Renal cortical epithelial cell (primary cell): ENCODE measurements around the gene NETO2. TPM values are rescaled to one million over a fixed set of nuclear protein-coding genes. Genes with fewer than 3 reads are reported as not detected.
A peak's percentile ranks its signal among the peaks of the same experiment; 100 is the strongest.
"Not testable (repeated sequence)": the region's sequence is repeated elsewhere in the genome, so short reads cannot be mapped to it uniquely, and the experiment has no call there.

ENCODE experiments used
- DNase-seq: peaks from one replicate; pipeline ENCODE4 v3.0.0-alpha.2; 2011; ENCODE audit warnings: low read depth
- total RNA-seq: library from RNA; depleted of rRNA; stranded (reverse); fragments of >200 nt; gene quantifications from 2 replicates; pipeline ENCODE4 v1.2.3, GENCODE V29; 2014

NETO2 gene
- total RNA-seq, 1 donor from 2014 or later, result 31.6 TPM

DNA sequence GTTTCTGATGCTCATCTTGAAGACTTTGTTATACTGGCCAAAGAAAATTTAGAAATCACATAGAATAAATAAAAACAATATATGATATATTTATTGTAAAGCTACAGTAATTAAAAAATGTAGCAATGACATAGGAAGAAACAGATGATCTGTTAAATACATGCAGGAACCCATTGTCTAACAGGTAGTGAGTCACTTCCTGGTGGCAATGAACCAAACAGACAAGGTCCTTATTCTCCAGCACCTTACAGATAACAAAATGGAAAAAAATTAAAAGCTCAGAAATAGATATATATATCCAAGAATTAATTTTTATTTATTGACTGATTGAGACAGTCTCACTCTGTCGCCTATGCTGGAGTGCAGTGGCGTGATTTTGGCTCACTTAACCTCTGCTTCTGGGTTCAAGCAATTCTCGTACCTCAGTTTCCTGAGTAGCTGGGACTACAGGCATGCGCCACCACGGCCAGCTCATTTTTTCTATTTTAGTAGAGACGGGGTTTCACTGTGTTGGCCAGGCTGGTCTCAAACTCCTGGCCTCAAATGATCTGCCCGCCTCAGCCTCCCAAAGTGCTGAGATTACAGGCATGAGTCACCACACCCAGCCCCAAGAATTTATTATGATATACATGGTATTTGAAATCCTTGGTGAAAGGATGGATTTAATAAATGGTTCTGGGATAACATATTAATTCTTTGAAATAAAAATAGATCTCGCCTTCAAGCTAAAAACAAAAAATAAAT lies 7.5 kb downstream of the NETO2 start:
- peak; percentile 65 for DNase-seq

DNA sequence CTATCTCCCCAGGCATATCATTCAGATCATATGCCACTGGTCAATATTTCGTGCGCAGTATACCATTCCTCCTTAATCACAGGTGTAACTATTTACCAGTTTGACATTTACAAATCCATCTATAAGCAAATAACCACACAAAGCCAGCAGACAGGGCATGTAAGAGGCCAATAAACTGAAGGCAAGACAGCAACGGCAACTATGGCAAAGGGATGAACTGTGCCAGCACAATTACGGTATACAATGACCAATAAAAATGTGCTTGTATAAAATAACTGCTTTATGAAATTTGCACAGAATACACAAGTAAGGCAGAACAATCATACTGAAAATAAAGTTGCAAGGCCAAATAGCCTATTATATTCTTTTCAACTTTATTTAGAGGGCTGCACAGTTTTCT lies 9.2 kb downstream of the NETO2 start:
- no peak for DNase-seq

DNA sequence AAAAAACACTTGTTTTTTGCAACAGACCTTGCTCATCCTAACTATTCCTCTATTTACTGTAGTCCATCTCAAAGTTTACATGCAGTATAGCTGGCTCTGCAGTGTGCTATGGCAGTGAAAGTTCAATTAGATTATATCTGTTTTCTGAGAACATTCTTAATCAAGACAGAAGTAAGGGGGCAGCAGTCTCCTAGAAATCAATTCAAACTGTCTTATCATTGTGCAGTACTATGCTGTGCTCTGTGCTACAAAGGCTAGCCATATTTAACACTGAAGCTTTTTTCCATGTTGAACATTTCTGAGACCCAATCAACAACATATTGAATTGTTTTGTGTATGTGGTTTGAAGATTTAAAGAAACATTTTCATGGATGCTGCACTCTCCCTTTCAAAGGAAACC lies 11.4 kb downstream of the NETO2 start:
- no peak for DNase-seq

DNA sequence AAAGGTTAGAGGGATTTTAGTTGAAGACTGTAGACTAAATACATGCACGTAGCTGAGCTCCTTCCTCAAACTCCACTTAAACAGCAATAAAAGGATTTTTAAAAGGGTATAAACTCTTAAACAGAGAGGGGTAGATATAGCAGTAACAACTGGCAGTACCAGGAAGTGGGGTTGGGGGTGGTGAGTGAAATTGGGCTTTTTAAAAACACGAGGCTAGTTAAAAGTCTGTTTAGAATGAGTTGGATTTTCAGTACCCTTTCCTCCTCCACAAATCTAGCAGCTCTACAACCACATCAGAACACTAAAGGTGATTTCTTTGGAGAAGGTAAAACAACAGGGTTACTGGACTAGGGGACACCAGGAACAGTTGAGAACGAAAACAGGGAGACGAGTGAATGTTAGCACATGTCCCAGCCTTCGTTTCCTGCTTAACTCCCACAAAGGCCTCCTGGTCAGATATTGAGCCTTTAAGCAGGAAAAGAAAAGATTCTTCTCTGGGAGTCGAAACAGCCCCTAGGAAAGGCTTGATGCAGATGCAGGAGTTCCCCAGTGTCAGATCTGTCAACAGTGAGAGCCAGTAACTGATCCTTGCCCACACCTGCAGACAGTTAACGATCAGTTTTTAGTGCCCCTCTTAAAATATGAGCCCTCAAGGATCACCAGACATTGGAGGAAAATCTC lies 13.8 kb downstream of the NETO2 start:
- no peak for DNase-seq

DNA sequence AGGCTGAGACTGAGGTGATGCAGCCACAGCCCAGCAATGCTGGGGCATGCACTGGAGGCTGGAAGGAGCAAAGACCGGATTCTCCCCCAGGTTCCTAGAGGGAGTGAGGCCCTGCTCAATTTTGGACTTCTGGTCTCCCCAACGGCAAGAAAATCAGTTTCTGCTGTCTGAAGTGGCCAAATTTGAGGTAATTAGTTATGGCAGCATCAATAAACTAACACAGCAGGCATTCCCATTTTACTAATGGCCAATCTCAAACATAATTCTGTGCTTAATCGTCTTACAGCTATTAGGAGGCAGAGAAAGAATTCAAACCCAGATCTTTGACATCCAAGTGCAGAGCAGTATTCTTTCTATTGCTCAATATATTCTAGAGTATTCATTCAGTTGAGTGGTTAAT lies 16.2 kb downstream of the NETO2 start:
- DNase-seq, result no peak

DNA sequence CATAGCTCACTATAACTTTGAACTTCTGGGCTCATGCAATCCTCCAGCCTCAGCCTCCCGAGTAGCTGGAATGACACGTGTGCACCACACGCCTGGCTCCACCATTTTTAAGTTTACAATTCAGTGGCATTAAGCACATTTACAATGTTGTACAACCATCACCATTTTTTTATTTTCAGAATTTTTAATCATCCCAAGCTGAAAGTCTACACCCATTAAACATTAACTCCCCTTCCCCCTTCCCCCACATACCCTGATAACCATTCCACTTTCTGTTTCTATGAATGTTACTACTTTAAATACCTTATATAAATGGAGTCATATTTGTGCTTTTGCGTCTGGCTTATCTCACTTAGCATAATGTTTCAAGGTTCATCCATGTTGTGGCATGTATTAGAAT lies 18.0 kb downstream of the NETO2 start:
- DNase-seq, result no peak

DNA sequence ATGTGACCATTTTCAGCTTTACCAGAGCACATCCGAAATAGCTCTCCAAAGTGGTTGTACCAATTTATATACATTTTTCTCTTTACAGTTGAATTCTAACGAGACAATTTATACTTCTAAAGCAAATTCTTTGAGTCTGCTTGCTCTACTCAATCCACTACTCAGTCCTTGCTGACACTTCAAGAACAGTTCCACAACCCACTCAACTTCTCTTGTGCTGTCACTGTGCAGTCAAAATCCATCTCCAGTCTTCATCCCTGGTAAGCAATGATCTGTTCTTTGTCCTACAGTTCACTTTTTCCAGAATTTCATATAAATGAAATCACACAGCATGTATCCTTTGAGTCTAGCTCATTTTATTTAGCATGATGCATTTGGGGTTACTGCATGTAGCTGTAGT lies 30.6 kb downstream of the NETO2 start:
- no peak for DNase-seq

DNA sequence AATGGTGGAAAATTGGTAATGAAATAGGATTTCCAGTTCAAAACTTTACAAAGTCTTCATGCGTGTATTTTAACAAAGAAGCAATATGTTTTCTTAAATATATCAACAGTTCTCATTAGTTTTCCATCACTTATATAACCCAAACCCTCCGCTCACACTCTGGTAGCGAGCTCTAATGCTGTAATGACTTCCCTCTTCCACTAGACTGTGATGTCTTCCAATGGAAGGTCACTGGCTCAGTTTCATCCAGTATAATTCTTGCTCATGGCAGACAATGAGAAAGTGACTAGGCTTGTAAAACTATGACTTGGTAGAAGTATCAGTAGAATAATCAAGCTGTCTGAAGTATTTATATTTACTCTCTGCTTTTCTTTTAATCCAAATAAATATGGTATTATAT lies 32.8 kb downstream of the NETO2 start:
- no peak for DNase-seq

DNA sequence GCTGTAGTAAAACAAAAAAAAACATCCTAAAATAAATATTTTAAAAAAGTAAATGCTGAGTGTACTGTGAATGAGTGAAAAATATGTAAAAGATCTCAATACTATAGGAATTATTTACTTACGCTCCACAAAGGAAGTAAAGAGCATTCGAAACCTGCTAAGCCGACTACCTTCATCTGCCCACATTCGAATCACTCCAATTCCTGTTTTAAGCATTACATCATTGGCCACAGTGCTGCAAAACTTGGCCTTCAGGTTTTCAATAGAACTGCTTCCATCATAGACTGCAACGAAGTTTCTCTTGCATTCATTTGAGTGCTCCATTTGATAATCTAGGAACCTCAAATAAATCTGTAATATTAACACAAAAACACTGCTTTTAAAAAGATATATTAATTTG lies 34.4 kb downstream of the NETO2 start:
- no peak for DNase-seq

DNA sequence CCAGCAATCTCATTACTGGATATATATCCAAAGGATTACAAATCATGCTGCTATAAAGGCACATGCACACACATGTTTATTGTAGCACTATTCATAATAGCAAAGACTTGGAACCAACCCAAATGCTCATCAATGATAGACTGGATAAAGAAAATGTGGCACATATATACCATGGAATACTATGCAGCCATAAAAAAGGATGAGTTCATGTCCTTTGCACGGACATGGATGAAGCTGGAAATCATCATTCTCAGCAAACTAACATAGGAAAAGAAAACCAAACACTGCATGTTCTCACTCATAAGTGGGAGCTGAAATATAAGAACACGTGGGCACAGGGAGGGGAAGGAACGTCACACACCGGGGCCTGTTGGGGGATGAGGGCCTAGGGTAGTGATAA lies 40.8 kb downstream of the NETO2 start:
- not testable (repeated sequence) for DNase-seq

DNA sequence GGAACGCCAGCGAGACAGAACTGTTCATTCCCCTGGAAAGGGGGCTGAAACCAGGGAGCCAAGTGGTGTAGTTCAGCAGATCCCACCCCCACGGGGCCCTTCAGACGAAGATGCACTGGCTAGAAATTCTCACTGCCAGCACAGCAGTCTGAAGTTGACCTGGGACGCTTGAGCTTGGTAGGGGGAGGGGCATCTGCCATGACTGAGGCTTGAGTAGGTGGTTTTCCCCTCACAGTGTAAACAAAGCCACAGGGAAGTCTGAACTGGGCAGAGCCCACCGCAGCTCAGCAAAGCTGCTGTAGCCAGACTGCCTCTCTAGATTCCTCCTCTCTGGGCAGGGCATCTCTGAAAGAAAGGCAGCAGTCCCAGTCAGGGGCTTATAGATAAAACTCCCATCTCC lies 46.6 kb downstream of the NETO2 start:
- not testable (repeated sequence) for DNase-seq

DNA sequence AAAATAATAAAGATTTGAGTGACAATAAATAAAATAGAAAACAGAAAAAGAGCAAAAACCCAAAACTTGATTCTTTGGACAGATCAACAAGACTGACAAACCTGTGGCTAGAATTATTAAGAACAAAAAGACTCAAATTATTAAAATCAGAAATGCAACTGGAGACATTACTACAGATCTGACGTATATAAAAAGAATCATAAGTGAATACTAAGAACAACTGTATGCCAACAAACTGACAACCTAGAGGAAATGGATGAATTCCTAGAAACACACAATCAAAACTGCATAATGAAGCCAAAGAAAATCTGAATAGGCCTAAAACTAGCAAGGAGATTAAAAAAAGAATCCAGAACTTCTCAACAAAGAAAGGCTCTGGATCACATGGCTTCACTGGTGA lies 47.4 kb downstream of the NETO2 start:
- no peak for DNase-seq

DNA sequence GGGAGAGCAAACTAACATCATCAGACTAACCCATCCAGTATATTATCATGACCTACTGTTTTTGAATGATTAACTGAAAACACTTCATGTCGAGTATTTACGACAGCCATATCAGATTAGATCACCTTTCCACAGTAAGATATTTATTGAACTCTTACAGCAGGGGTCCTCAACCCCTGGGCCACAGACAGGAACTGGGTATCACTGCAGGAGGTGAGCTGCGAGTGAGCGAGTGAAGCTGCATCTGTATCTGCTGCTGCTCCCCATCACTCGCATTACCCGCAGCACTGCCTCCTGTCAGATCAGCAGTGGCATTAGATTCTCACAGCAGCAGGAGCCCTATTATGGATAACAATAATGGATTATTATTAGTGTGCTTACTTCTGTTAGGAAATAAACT lies 59.5 kb downstream of the NETO2 start:
- DNase-seq, result no peak

DNA sequence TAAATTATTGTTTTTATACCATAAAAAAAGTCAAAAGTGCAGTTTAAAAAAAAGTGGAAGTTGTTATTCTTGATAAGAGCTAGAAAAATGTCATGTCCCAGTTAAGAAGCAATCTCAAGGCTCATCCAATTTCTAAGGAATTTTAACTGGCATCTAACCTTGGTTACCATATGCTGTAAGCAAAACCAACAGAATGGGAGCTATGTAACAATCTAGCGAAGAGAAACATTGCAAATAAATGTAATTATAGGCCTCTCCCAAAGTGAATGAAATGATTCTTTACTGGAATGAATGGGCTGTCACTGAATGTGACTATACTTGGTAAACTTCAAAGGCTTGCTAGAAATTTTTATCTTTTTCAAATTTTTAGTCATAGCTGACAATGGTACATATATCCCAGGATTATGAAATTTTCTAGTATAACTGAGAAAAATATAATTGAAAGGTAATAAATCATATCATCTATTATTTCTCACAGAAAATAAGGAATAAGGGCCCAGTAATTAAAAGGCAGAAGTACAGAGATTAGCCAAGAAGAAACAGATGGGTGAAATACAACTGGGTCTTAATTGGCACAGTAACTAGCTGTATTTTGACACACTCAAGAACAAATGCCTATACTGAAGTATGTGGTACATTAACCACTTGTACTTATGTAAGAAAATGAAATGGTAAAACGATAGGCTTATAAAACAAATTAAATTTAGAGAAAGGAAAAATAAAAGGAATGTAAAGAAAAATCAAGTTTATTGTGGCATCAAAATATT lies 61.5 kb downstream of the NETO2 start:
- DNase-seq, result no peak

DNA sequence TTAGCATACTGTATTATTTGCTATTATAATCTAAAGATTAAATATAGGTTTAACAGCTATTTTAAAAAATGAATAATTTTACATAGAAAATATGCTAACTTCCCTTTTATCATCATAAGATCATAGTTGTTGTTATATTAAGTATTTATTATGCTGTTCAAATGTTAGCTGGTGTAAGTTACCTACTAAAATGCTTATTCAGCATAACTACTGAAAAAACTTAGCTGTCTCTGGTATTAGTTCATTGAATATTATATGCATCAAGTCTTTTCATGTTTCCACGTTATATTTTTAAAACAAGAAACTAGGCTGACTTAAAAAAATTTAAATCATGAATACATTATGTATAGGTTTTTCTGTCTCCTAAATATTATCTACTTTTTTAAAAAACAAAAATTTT lies 62.6 kb downstream of the NETO2 start:
- DNase-seq, result no peak

DNA sequence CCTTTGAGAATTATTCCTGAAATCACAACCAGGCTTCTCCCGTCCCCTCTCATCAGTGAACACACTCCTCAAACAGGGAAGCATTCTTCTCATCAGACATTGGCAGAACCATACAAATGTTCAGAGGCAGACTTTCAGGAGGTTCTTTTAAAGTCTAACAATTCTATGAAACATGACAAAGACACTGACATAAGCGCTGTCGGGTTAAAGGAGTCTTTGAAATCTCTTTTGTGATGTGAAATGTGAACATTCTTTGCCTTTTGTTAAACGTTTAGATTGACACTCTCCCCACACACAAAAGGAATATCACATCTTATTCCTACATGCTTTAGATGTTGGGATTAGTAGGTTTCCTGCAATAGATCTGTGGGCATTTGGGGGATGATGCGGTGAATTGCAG lies 63.9 kb downstream of the NETO2 start:
- no peak for DNase-seq

DNA sequence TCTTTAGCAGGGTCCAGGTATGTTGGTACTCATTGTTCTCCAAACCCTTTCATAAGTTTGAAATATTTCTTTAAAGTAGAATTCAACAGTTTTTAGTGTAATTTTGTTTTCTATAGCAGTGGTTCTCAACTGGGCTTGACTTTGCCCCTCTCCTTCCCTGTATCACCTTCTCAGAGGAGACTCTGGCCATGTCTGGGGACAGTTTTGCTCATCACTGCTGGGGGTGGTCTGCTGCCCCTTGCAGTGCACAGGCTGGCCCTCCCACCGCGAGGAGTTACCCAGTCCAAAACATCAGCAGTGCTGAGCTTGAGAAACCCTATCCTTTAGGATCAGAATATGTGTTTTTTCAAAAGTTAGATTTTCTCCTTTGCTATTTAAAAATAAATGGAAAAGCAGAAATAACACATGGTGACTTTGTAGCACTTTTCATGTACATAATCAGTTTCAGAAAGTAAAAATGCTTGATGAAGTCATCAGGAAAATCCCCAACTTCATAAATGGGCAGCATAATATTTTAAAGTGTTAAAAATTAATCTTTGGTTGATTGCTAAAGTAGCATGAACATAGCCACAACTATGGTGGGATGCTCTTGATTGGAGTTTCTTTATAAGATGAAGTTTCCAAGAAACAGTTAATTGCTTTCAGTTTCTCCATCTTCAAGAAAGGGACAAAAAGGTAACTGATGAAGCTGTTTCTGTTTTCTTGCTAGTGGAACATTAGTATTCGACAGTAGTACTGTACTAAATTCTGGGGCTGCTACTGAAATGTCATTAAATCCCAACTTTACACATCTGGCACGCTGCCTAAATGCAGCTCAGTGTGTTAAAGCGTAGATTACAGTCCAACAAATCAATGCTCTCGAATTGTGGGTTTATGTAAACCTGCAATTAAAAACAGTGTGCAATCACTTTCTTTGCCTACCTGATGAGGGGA lies 70.3 kb downstream of the NETO2 start:
- peak; percentile 6 for DNase-seq

DNA sequence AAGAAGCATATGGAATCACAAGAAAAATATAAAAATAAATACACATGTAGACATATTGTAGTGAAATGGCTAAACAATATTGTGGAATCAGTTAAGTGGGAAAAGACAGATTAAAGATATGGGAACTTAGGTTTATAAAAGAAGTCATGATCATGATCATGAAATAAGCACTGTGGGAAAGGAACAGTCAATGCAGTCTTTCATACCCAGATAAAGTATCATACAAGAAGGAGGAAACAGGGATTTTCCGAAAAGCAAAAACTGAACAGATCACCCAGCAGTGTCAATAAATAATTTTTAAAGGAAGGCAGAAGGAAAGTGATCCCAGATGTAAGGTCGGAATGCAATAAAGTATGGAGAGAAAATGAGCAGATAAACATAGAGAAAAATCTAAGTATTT lies 71.6 kb downstream of the NETO2 start:
- DNase-seq, result no peak

DNA sequence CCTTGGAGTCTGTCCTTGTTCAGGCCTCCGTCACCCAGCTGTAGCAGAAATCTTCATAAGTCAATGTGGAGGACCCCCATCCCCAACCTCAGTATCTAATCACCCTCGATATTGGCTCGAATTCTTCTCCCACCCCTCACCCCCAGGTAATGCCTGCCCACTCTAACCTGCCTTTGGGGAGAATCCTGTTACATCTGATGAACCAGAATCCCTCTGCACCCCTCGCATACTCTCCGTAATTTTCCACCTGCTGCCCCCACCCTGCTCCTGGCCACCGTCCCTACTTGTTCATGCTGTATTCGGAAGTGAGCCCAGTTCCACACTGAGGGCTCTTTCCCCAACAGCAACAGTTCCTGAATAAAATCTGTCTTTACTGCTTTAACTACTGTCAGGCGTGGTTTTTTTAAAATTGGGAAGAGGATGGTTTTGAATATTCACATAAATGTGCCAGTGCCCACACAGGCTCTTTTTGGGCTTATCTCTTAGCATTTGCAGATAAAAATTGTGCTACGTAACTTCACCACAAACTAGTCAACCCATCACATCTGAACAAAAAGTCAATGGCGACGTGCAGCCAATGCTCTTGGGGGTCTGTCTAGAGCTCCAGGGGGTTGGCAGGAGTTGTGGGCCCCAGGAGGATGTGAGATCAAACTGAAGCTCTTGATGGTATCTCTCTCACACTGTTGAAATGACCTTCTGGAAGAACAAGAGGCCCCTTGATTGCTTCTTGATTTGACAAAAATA lies 73.7 kb downstream of the NETO2 start:
- DNase-seq, result no peak

DNA sequence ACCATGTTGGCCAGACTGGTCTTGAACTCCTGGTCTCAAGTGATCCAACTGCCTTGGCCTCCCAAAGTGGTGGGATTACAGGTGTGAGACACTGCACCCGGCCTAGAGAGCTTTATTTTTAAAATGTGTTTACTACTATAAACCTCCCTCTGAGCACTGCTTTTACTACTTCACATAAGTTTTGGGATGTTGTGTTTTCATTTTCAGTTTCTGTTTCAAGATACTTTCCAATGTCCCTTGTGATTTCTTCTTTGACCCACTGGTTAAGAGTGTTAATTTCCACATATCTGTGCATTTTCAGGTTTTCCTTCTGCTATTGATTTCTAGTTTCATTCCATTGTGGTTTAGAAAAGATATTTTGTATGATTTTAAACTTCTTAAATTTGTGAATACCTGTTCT lies 74.4 kb downstream of the NETO2 start:
- no peak for DNase-seq

DNA sequence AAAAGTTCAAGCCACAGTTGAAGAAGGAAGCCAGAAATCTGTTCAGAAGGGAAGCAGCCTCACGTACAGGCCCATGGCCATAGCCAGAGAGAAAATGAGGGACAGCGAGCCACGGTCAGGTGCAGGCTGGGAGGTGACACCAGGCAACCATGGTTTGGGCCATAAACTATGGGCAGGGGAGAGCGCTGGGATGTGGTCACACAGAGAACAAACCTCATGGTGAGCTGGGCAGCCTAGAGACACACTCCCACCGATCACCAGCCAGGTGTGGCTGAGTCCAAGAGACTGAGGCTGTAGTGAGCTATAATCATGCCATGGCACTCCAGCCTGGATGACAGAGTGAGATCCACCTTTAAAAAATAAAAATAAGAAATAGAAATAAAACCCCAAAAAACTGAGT lies 76.5 kb downstream of the NETO2 start:
- DNase-seq, result no peak
